HG03565 (cell line): ENCODE data around the gene TMEM130.

ENCODE experiments used
- ATAC-seq: cut with Tn5 transposase; IDR thresholded peaks from one replicate; pipeline ENCODE4 v1.9.1; 2021; ENCODE audit warnings: mild to moderate bottlenecking, moderate library complexity; ENCODE audit not compliant: unreplicated experiment

Gene TMEM130

DNA sequence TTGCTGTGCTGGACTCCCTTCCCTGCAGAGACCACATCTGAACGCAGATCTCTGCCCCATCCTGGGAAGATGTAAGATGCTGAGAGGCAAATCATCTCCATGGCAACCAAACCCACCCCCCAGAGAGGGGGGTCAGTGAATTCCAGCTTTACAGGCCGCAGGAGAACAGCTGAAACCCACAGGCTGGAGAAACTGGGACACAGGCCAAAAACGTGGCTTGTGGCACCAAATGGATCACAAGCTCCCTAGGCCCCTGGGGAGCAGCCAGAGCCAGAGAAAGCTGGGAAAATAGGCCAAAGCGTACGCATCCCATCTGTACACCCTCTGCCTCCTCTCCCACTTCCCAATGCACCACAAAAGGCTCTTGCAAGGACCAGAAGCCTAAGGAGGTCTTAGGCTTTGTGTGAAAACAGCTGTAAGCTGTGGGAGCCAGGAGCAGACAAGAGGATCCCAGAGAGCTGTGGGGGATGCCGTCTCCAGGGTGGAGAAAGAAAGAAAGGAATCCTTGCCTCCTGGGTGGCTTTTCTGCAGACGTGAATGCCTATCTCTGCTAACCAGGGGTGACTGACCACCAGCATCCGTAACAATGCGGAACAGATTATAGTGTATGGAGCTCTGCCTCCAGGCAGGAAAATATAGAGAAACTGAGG is 59.5 kb downstream of the TMEM130 start:
- ATAC-seq: no peak

DNA sequence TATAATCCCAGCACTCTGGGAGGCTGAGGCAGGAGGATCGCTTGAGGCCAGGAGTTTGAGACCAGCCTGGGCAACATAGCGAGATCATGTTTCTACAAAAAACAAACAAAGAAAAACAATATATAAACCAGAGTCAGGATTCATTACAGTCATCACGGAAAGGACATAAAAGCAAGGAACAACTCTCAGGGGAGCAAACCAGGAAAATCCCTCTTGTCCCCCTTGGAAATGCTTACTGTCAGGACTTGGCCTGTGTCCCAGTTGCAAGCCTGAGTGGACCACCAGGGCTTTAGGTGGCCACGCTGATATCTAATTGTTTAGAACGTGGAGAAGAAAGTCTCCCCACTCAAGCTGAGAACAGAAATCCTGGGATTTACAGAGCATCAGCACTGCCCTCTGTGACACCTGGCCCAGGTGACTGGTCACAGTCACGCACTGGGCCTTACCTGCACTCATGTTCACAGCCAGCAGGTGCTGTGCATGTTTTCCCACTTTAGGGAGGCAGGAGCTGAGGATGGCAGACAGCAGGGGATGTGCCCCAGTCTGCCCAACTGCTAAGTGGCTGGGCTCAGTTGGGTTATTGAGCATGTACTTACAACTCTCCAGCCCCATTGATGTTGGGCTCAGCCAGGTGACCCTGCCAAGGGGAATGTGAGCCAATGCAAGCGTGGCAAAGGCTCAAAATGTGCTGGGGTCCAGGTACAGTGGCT is 60.9 kb downstream of the TMEM130 start:
- ATAC-seq: no peak

DNA sequence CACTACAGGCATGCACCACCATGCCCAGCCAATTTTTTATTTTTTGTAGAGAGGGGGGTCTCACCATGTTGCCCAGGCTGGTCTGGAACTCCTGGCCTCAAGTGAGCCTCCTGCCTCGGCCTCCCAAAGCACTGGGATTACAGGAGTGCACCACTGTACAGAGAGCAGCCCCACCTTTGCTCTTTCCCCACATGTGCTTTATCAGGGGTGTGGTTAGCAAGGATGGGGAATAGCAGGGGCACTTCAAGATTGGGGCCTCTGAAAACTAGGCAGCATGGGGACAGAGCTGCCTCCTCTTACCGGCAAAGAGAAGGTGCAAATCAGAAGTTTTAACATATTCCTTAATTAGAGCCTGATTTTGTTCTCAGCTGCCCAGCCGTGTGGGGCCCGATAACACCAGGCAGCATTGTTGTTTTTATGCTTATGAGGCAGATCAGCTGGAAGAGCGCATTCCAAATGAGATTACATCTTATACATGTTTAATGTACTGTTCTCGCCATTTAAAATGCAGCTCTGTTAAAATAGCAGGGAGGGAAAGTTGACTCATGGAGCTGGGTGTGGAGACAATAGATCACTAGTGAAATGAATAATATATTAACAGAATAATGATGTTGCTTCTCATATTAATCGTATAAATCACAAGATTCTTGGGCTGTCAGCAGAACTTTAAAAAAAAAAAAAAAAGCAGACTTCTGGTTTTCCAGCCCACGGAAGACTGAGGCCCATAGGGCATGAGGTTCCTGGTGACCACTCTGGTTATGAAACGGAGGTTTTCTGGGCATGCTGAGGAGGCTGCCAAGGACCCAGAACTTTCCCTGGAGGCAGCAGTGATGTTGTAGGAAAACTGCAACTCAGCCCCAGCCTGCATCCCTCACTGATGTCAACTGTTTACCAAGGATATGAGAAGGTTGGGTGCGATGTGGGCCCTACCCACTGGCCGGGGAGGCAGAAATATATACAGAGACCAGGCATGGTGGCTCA is 62.5 kb downstream of the TMEM130 start:
- ATAC-seq: no peak

- no peak for ATAC-seq
Observed at GRCh38 chr7:98805956-98806838, 63.6 kb downstream of the TMEM130 start.

GRCh38 chr7:98802781-98803110 is 67.1 kb downstream of the TMEM130 start:
- peak; percentile 33 for ATAC-seq

DNA sequence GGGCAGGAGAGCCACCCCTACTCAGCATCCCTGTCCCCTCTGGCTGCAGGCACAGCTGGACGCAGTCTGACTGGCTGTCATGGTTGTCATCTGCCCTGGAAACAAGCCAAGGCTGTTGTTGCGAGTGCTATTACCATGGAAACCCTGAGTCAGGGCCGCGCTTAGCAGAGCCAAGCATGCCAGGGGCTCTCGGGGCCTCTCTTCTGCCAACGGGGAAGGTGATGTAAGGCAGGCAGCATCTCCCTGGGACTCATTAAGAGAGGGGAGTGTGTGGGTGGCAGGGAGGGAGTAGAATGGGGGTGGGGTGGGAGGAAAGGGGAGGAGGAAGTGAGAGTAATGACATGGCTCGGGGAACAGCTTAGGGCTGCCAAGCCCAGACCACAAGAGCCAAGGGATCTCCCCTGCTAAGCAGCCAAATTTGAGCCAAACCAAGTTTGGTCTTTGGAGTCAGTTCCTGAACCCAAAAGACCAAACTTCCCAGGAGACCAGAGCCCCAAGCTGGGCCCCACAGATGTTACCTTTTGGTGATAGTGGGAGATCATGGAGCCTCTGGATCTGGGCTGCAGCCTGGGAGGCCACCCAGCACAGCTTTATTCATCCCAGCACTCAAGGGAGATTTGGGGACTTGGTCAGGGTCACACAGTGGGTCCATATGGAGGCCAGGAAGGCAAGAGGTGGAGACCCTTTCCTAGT is 67.6 kb downstream of the TMEM130 start:
- peak; percentile 74 for ATAC-seq

DNA sequence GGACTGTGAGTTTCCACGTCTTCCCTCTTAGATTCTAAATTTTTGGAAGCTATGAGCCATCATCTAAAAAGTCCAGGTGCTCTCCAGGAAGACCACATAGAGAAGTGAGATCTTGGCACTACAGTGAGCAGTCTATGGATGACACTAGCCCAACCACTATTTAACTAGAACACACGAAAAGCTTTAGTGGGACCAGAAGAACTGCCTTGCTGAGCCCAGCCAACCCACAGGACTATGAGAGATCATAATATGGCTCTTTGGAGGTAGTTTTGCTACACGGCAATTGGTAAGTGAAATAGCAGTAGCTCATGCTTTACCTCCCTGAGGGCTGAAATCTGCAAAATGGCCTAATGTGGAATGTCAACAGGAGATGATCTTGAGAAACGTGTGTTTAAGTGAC is 68.8 kb downstream of the TMEM130 start:
- no peak for ATAC-seq

GRCh38 chr7:98797150-98797549 is 72.7 kb downstream of the TMEM130 start:
- no peak for ATAC-seq
